ENCODE results near the gene GPI.
A peak's percentile ranks its signal among the peaks of the same experiment; 100 is the strongest.

Gene GPI

GRCh38 chr19:34364830-34365462, at the start of gene GPI:
GPI (plus strand) TSS chr19:34365196; CDS start chr19:34365267, 71 bp downstream.
- H3K4me3 ChIP-seq (ENCODE audit: low read depth, low read length), result peak within 1 kb of the TSS; percentile 78
- peak; percentile 25 for TF ChIP-seq MYC (IDR thresholded peaks at IDR 0.05; ENCODE audit: low read depth, low read length)
- TF ChIP-seq POLR2A (IDR thresholded peaks at IDR 0.05; ENCODE audit: extremely low read depth, insufficient read length), result peak; percentile 47
- TF ChIP-seq MAX (IDR thresholded peaks at IDR 0.05; ENCODE audit: low read depth, low read length), result no peak
- TF ChIP-seq CTCF (IDR thresholded peaks at IDR 0.05; ENCODE audit: low read depth, low read length), result no peak
- DNase-seq (ENCODE audit: low read depth), result peak; percentile 67

- H3K4me3 ChIP-seq (ENCODE audit: low read depth, low read length), result no peak overlapping the region
- DNase-seq (ENCODE audit: low read depth), result no peak
- TF ChIP-seq MYC (IDR thresholded peaks at IDR 0.05; ENCODE audit: low read depth, low read length) (no peak), MAX (IDR thresholded peaks at IDR 0.05; ENCODE audit: low read depth, low read length) (no peak), CTCF (IDR thresholded peaks at IDR 0.05; ENCODE audit: low read depth, low read length) (no peak), POLR2A (IDR thresholded peaks at IDR 0.05; ENCODE audit: extremely low read depth, insufficient read length) (no peak)
These were observed 48.7 kb upstream of the GPI start for GRCh38 chr19:34316247-34316646.

GRCh38 chr19:34316741-34317301, 48.2 kb upstream of the GPI start:
- no peak for TF ChIP-seq CTCF (IDR thresholded peaks at IDR 0.05; ENCODE audit: low read depth, low read length)
- no peak for DNase-seq (ENCODE audit: low read depth)
- no peak overlapping the region for H3K4me3 ChIP-seq (ENCODE audit: low read depth, low read length)

GRCh38 chr19:34317311-34317927, 47.6 kb upstream of the GPI start:
- H3K4me3 ChIP-seq (ENCODE audit: low read depth, low read length), result no peak overlapping the region
- DNase-seq (ENCODE audit: low read depth), result no peak
- TF ChIP-seq CTCF (IDR thresholded peaks at IDR 0.05; ENCODE audit: low read depth, low read length) (no peak), POLR2A (IDR thresholded peaks at IDR 0.05; ENCODE audit: extremely low read depth, insufficient read length) (no peak), MAX (IDR thresholded peaks at IDR 0.05; ENCODE audit: low read depth, low read length) (no peak)

- no peak for TF ChIP-seq MYC (IDR thresholded peaks at IDR 0.05; ENCODE audit: low read depth, low read length)
- no peak for TF ChIP-seq CTCF (IDR thresholded peaks at IDR 0.05; ENCODE audit: low read depth, low read length)
- TF ChIP-seq POLR2A (IDR thresholded peaks at IDR 0.05; ENCODE audit: extremely low read depth, insufficient read length), result no peak
- TF ChIP-seq MAX (IDR thresholded peaks at IDR 0.05; ENCODE audit: low read depth, low read length), result no peak
- no peak for DNase-seq (ENCODE audit: low read depth)
- no peak overlapping the region for H3K4me3 ChIP-seq (ENCODE audit: low read depth, low read length)
These were observed 45.8 kb upstream of the GPI start for GRCh38 chr19:34319230-34319585.
